Smooth muscle cell of trachea (primary cell): Measurements from ENCODE around the gene LRRK1. TPM values are rescaled to one million over a fixed set of nuclear protein-coding genes. Genes with fewer than 3 reads are reported as not detected.

Experiments used
- total RNA-seq: library from RNA; depleted of rRNA; stranded (reverse); fragments of >200 nt; gene quantifications from 2 replicates; pipeline ENCODE4 v1.2.1, GENCODE V29; 2014

LRRK1 gene
- total RNA-seq: 23.9 and 28.0 TPM in 2 replicates

DNA sequence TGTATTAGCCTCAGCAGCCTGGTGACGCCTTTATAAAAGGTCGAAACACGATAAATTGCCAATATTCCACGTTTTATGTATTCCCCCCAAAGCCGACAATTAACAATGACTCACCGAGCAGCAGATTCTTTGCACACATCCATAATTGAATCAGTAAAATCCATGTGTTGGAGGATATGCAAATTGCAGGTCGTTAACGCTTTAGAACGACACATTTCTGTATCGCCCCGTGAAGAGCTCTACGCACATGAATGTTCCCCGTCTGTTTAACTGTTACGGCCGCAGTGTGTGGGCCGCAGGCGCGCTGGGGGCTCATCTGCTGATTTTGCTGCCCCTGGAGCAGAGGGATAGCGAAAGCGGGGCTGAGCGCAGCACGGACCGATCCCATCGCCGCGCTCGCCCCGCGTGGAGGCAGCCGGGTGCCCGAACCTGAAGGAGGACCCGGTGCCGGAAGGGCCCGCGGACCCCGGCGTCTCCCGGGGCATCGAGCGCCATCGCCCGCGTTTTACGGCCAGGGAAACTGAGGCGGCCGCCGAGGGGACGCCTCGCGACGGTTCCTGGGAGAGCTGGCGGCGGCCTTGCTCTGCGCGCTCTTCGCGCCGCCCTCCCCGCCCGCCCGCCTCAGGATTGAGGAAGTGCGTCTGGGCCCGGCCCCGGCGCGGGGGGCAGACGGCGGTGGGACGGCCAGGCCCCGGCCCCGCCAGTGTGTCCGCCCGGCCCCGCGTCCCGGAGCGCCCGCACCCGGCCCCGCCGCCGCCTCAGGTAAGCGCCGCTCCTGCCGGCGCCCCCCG lies at the start of gene LRRK1:
TSS of gene LRRK1 (plus strand) at position 668 of the 791 bp plus-strand sequence. CDS start 5,276 bp downstream, outside the sequence.

DNA sequence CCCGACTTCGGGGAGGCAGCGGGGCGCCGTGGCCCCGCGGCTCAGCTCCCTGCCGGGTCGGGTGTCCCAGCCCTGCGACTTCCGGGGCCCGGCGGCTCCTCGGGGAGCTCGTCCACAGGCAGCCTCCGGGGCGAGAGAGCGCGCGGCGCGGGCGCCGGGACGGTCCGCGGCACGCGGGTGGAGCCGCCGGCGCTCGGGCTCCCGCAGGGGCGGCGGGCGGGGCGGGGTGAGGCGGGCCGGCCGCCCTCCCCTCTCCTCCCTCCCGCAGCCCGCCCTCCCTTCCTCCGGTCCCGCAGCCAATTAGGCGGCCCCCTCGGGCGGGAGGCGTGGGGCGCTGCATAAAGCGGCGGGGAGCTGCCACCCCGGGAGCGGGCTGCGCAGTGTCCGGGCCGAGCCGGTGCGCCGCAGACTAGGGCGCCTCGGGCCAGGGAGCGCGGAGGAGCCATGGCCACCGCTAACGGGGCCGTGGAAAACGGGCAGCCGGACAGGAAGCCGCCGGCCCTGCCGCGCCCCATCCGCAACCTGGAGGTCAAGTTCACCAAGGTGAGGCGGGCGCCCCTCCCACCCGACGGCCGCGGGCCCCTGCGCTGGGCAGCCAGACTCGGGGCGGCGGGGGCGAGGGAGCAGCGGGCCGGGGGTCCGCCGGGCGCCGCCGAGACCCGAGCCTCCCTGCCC lies 39.6 kb upstream of the LRRK1 start, which contains the start of gene ALDH1A3:
TSS of gene ALDH1A3 (plus strand) at position 368 of the 675 bp plus-strand sequence. CDS start at position 445, 77 bp downstream.

Other genes starting within 250 kb of the LRRK1 start
- gene ALDH1A3, start 39.5 kb upstream of the LRRK1 start, total RNA-seq: 53.5 and 71.5 TPM in 2 replicates